NCI-H1694 treated with DMSO at 0.1 percent for 48 hours (cell line): ENCODE measurements around the gene FGD2.

Experiments
- DNase-seq: peaks from one replicate; lab custom pipeline; 2025; lab: John Stamatoyannopoulos, UW

Gene FGD2

GRCh38 chr6:37018198-37019064, 13.0 kb downstream of the FGD2 start:
- DNase-seq: peak; percentile 95

DNA sequence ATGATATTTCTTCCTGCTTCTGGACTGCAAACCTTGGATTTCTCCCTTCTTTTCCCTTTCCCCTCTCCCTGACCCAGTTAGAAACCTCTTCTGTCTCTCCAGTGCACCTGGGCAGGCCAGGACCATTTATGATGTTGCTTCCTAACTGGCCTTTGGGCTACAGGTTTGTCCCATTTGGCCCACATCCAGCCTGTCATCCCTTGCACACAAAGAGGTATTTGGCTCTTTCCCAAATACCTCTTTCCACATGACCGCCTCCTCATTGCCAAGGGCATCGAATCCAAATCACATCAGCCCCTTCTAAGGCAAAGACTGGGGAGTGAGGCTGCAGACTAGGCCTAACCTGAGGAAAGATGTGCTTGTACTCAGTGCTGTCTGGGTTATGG, 13.6 kb downstream of the FGD2 start:
- DNase-seq: peak; percentile 49

GRCh38 chr6:37020381-37020780, 14.9 kb downstream of the FGD2 start:
- DNase-seq: no peak

DNA sequence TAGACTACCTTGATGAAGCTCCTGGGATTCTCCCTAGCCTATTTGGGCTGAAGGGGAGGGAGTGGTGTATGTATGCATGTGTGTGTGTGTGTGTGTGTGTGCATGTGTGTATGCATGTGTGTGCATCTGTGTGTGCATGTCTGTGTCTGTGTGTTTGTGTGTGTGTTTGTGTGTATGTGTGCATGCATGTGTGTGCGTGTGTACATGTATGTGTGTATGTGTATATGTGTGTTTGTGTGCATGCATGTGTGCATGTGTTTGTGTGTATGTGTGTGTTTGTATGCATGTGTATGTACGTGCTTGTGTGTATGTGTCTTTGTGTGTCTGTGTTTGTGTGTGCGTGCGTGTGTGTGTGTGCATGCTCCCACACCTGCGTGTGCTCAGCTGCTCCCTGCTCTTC, 15.4 kb downstream of the FGD2 start:
- no peak for DNase-seq

GRCh38 chr6:37021356-37022129, 16.1 kb downstream of the FGD2 start:
- DNase-seq: no peak

DNA sequence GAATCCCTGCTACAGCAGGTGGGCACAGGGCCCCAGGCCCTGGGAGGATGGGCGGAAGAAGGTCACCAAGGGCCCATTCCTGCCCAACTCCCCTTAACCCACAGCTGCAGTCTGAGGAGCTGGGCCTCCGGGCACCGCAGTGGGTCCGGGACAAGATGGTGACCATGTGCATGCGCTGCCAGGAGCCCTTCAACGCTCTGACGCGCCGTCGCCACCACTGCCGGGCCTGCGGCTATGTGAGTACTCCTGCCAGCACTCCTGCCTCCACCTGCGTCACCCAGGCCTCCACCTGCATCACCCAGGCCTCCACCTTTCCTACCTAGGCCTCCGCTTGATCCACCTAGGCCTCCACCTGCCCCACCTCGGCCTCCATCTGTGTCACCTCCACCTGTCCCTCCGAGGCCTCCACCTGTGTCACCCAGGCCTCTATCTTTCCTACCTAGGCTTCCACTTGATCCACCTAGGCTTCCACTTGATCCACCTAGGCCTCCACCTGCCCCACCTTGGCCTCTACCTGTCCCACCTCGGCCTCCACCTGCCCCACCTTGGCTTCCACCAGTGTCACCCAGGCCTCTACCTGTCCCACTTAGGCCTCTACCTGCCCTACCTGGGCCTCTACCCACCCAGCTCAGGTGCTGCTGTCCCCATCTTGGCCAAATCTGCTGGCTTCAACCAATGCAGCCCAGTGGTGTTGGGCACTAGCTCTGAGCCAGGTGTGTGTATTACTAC, 16.8 kb downstream of the FGD2 start:
- DNase-seq: no peak

- no peak for DNase-seq
Observed at GRCh38 chr6:37024656-37025337, 19.3 kb downstream of the FGD2 start.

DNA sequence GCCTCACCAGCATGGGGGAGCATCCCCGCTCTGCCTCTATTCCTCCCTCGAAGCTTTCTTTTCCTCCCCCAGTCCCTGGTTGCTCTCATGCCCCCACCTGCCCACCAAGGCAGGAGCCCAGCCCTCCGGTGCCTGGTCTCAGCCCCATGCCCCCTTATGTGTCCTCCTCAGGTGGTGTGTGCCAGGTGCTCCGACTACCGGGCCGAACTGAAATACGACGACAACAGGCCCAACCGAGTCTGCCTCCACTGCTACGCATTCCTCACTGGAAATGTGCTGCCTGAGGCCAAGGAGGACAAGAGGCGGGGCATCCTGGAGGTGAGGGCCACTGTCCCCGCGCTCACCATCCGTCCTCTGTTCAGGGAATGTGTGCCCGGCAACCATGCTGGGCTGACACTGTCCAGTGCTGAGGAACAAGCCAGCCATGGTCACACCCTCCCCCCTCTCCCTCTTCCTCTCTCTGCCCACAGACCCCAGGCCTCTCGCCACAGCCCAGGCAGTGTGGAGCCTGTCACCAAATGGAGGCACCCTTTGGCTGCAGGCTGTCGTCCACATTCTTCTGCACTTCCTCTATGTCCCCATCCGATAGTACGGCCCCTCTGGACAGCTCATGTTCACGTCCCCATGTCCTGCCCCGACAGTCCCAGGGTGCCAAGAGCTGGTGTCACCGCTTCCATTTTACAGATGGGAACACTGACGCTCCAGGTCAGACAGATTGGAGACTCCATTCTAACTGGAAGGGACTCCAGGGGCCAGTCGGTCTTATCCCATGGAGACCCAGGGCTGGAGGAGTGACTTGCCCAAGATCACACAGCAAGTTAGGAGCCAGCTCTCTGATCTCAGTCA, 20.4 kb downstream of the FGD2 start:
- no peak for DNase-seq

GRCh38 chr6:37027036-37027720, 21.7 kb downstream of the FGD2 start:
- DNase-seq: no peak

- DNase-seq: no peak
Observed at GRCh38 chr6:37027811-37028469, 22.5 kb downstream of the FGD2 start.

DNA sequence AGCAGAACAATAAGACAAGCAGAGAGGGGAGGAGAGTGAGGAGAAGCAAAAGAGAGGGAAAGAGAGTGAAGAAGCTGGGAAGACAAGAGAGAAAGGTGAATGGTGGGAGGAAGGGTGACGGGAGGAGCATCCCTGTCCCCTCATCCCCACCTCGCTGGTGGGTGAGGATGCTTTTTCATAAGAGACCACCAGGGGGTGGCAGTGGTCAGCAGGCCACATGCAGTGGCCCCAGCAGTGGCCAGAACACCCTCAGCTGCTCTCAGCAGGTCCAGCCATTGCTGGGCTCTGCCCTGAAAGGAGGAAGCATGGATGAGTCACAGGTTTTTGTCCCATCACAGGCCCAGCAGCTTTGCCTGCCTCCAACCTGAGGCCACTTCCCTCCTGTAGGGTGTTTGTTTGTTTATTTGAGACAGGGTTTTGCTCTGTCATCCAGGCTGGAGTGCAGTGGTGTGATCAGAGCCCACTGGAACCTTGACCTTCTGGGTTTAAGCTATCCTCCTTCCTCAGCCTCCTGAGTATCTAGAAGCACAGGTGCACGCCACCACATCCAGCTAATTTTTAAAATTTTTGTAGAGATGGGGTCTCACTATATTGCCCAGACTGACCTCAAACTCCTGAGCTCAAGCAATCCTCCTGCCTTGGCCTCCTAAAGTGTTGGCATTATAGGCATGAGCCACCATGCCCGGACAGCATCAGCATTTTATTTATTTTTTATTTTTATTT, 24.0 kb downstream of the FGD2 start:
- DNase-seq: no peak

GRCh38 chr6:37030599-37030998, 25.1 kb downstream of the FGD2 start:
- DNase-seq: no peak

GRCh38 chr6:37032239-37032638, 26.8 kb downstream of the FGD2 start:
- DNase-seq: no peak

- DNase-seq: no peak
Observed at GRCh38 chr6:37033255-37033654, 27.8 kb downstream of the FGD2 start.

- DNase-seq: no peak
Observed at GRCh38 chr6:37033819-37034795, 28.7 kb downstream of the FGD2 start.

DNA sequence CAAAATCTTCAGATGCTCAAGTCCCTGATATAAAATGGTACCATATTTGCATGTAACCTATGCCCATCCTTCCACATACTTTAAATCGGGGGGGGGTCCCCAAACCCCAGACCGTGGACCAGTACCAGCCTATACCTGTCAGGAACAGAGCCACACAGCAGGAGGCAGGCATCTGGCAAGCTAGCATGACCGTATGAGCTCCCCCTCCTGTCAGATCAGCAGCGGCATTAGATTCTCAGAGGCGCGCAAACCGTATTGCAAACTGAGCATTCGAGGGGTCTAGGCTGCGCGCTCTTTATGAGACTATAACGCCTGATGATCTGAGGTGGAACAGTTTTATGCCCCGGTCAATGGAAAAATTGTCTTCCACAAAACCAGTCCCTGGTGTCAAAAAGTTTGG, 30.7 kb downstream of the FGD2 start:
- DNase-seq: no peak

- DNase-seq: peak; percentile 27
Observed at GRCh38 chr6:37038292-37039198, 33.1 kb downstream of the FGD2 start.
